Measurements from ENCODE around the gene BEAN1.

- TF ChIP-seq, protein P1, sequence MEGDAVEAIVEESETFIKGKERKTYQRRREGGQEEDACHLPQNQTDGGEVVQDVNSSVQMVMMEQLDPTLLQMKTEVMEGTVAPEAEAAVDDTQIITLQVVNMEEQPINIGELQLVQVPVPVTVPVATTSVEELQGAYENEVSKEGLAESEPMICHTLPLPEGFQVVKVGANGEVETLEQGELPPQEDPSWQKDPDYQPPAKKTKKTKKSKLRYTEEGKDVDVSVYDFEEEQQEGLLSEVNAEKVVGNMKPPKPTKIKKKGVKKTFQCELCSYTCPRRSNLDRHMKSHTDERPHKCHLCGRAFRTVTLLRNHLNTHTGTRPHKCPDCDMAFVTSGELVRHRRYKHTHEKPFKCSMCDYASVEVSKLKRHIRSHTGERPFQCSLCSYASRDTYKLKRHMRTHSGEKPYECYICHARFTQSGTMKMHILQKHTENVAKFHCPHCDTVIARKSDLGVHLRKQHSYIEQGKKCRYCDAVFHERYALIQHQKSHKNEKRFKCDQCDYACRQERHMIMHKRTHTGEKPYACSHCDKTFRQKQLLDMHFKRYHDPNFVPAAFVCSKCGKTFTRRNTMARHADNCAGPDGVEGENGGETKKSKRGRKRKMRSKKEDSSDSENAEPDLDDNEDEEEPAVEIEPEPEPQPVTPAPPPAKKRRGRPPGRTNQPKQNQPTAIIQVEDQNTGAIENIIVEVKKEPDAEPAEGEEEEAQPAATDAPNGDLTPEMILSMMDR (IDR thresholded peaks at IDR 0.05; ENCODE audit: insufficient read depth, low read length): no peak
- TF ChIP-seq GABPA (IDR thresholded peaks at IDR 0.05; ENCODE audit: low read depth) (no peak), POLR2AphosphoS5 (IDR thresholded peaks at IDR 0.05; ENCODE audit: low read depth) (no peak), REST (IDR thresholded peaks at IDR 0.05; ENCODE audit: insufficient replicate concordance, low read depth) (no peak)
Observed at GRCh38 chr16:66405057-66405783, 21.9 kb upstream of the BEAN1 start.

Data from HL-60 (cell line).